Skeletal muscle satellite cell (primary cell): Measurements from ENCODE around the gene FGFR2.

Source experiments
- H3K27me3 ChIP-seq: 2 replicates; pipeline ENCODE4 v1.7.0; 2013; ENCODE audit warnings: low read length; ENCODE audit not compliant: control insufficient read depth, insufficient read depth
- H3K36me3 ChIP-seq: 2 replicates; pipeline ENCODE4 v1.7.0; 2013; ENCODE audit warnings: mild to moderate bottlenecking, control low read depth, low read length; ENCODE audit not compliant: insufficient read depth
- H3K4me1 ChIP-seq: 2 replicates; pipeline ENCODE4 v1.7.0; 2013; ENCODE audit warnings: low read length; ENCODE audit not compliant: control insufficient read depth, insufficient read depth
- H3K4me2 ChIP-seq: 2 replicates; pipeline ENCODE4 v1.7.0; 2013; ENCODE audit warnings: mild to moderate bottlenecking, low read length
- H3K4me3 ChIP-seq: 2 replicates; pipeline ENCODE4 v1.7.0; 2013; ENCODE audit warnings: low read length
- H3K9ac ChIP-seq: 2 replicates; pipeline ENCODE4 v1.7.0; 2013; ENCODE audit warnings: mild to moderate bottlenecking, low read depth, low read length, moderate library complexity
- H3K9me3 ChIP-seq: replicated peaks from 2 replicates; pipeline ENCODE4 v1.7.0; 2013; ENCODE audit warnings: mild to moderate bottlenecking, control low read depth, low read length

Gene FGFR2

DNA sequence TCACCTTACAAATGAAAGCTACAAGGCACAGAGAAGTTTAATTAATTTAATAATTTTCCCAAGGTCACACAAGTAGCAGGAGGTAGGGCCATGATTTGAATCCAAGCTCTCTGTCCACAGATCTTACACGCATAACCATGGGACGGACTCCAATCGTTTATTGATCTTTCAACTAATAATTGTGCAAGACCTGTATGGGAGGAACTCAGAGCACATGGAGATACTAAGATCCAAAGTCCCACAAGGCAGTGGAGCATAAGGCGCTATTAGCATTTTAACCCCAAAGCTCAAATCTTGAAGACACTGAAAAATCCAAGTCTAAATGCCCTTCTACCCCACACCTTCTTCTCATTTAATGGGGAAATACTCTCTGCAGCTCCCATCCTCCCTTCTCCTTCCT, 143.5 kb downstream of the FGFR2 start:
- Histone ChIP-seq H3K4me1 (no peaks in the 10 kb centered on the region), H3K27me3 (no peaks in the 10 kb centered on the region), H3K4me3 (no peak overlapping the region), H3K36me3 (no peaks in the 10 kb centered on the region), H3K9me3 (no peaks in the 10 kb centered on the region), H3K4me2 (no peak overlapping the region), H3K9ac (no peak overlapping the region)

DNA sequence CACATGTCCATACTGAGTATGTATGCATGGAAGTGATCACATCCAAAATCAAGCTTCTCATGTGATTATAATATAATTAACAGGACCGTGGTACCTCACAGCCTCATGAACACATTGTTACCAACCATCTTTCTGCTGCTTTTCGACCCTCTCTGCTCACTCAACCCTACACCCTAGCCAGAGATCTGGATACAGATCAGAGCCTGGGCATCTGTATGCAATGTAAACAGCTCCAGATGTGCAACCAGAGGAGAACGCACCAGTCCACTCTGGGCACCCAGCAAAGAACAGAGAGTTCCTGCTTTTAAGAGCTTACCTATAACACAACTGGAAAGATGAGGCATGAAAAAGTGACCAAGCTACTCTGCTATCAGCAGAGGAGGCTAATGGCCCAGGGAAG, 145.1 kb downstream of the FGFR2 start:
- H3K4me1 ChIP-seq: no peaks in the 10 kb centered on the region

DNA sequence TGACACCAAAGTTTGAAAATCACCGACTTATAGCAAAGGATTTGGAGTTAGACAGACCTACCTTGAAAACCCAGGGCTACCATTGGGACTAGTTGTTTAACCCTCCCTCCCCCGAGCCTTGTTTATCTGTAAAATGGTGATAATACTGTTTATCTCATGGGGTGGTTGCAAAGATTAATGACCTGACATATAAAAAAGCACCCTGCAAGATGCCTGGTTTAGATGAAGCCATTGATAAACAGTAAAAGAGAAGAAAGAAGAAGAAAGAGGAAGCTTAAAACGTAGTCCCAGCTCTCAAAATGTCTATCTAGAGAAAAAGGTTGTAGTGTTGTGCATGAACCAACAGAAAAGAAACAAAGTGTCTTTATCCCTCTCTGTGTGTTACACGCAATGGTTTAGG, 145.7 kb downstream of the FGFR2 start:
- H3K9me3 ChIP-seq: no peaks in the 10 kb centered on the region
- no peaks in the 10 kb centered on the region for H3K27me3 ChIP-seq
- no peak overlapping the region for H3K9ac ChIP-seq
- no peak overlapping the region for H3K4me3 ChIP-seq
- H3K4me2 ChIP-seq: no peak overlapping the region
- H3K36me3 ChIP-seq: no peaks in the 10 kb centered on the region
- H3K4me1 ChIP-seq: no peaks in the 10 kb centered on the region

More for the DNA sequence above, 145.1 kb downstream of the FGFR2 start:
- Histone ChIP-seq H3K9me3 (no peaks in the 10 kb centered on the region), H3K27me3 (no peaks in the 10 kb centered on the region), H3K36me3 (no peaks in the 10 kb centered on the region), H3K4me3 (no peak overlapping the region), H3K9ac (no peak overlapping the region), H3K4me2 (no peak overlapping the region)

DNA sequence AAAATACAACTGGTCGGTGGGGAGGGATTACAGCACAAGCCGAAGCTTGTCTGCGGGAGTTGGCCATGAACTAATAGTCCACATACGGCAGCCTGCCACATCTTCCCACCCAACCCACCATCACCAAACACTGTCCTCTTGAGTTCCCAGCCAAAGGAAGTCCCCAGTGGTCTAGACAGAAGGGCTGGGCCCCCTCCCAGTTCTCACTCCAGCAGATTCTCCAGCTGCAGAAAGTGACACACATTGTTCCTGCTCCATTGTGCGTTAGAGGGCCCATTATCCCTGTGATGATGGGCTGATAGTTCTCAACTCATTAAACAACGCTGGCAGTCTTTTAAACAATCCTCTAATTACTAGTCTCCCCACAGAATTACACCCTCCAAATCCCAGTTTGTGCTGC, 148.0 kb downstream of the FGFR2 start:
- no peak overlapping the region for H3K4me2 ChIP-seq

DNA sequence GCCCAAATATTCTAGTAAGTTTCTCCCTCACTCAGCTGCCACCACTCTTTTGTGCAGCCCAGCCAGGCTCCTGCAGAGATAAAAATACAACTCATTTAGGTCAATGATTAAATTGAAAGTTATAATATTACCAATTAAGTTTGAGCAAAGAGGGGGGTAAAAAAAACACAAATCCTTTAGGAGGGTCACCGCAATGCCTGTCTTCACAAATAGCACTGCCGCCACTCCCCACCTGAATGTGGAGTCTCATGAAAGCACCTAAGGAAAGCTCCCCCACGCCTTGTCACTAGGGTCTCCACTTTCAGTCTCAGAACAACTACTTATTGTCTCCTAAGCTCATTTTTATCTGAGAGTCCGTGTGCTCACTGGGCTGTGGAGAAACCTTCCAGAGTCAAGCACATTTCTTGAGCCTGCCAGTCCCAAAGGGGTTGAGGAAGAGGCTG, 148.7 kb downstream of the FGFR2 start:
- no peaks in the 10 kb centered on the region for H3K4me1 ChIP-seq
- H3K27me3 ChIP-seq: no peaks in the 10 kb centered on the region
- H3K4me2 ChIP-seq: no peak overlapping the region
- H3K9me3 ChIP-seq: no peaks in the 10 kb centered on the region
- no peak overlapping the region for H3K9ac ChIP-seq
- H3K36me3 ChIP-seq: no peaks in the 10 kb centered on the region
- H3K4me3 ChIP-seq: no peak overlapping the region

More for the DNA sequence above, 148.0 kb downstream of the FGFR2 start:
- Histone ChIP-seq H3K9ac (no peak overlapping the region), H3K9me3 (no peaks in the 10 kb centered on the region), H3K4me3 (no peak overlapping the region), H3K4me1 (no peaks in the 10 kb centered on the region), H3K36me3 (no peaks in the 10 kb centered on the region), H3K27me3 (no peaks in the 10 kb centered on the region)

DNA sequence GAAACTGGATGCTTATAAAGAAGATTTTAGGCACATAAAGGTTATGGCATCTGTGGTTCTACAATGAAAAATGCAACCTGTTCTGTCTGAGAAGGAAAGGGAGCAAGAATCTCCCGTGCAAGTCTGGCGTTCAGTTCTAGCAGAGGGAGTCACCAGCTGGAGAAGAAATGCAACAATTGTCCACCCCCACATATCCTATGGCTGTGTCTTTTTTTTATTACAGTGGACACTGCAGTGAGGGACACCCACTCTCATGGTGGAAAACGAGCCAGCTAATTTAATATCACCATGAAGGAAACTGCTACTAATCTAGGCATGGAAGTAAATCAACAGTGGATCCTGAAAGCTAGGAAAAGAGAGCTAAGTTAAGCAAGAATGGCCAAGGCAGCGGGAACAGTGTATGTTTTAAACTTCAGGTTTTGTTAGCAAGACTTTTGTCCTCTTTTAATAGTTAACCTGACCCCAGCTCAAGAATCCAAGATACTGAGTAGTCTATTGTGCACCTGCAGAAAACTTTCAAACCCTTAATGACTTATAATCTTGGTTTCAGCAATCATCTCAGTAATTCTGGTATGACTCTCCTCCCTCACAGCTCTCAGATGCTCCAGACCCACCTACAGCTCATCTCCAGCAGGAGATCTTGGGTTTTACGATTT, 149.3 kb downstream of the FGFR2 start:
- no peaks in the 10 kb centered on the region for H3K9me3 ChIP-seq
- H3K4me1 ChIP-seq: no peaks in the 10 kb centered on the region
- no peaks in the 10 kb centered on the region for H3K27me3 ChIP-seq
- H3K4me2 ChIP-seq: no peak overlapping the region
- no peak overlapping the region for H3K9ac ChIP-seq
- no peak overlapping the region for H3K4me3 ChIP-seq
- H3K36me3 ChIP-seq: no peaks in the 10 kb centered on the region

DNA sequence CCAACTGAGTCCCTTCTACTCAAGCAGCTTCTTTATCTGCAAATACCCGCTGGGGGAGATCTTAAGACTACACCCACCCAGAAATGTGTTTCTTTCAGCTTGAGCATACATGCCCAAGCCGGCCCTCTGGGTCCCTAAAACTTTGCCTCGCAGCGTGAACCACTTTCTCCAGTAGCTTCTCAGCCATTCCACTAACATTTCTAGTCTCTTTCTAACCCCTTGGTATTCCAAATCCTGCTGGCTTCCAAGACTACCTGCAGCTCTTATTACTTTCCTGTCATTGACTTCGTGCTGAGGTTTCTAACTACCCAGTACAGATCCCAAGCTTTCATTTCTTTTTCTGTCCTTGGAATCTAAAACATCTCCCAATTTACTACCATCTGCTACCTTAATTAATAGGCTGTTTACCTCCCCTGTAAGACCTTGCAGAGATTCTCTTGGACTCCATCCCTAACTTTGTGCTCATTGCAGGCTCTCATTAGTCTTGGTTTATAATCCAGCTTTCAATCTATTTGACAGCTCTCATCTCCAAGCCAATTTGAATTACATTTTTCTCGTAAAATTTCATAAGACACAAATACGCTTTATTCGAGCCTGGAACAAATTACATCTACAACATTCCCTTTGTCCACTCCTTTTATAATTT, 153.6 kb downstream of the FGFR2 start:
- no peak overlapping the region for H3K4me3 ChIP-seq

DNA sequence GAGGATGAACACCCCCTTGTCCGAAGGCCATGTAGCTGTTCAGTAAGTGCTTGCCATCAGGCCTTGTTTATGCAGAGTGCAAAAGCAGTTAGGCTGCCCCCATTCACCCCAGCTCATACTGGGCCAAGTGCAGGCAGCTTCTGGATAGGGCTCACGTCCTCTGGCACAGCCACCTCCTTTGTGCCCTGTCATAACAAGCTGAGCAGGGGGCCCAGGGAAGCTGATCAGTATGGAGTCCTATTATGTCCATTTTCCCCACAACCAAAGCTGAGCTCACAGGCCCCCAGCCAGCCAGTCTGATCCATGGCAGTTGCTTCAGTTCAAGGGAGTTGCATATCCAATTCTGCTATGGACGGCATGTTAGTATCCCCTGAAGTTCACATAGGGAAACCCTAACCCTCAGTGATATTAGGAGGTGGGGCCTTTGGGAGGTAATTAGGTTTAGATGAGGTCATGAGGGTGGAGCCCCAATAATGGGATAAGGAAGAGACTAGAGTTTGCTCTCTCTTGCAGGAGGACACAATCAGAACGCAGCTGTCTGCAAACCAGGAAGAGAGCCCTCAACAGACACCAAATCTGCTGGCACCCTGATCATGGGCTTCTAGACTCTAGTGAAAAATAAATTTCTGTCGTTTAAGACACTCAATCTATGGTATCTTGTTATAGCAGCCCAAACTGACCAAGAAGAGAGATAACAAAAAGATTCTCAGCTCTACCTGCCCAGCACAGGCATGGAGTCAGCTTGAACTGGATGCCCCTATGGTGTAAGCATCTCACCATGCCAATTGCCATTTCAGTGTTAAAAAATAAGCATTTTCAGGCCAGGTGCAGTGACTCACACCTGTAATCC, 155.9 kb downstream of the FGFR2 start:
- no peaks in the 10 kb centered on the region for H3K27me3 ChIP-seq
- no peaks in the 10 kb centered on the region for H3K9me3 ChIP-seq
- H3K4me2 ChIP-seq: no peak overlapping the region
- no peak overlapping the region for H3K9ac ChIP-seq
- H3K4me1 ChIP-seq: no peaks in the 10 kb centered on the region
- H3K36me3 ChIP-seq: no peaks in the 10 kb centered on the region
- H3K4me3 ChIP-seq: no peak overlapping the region

More for the DNA sequence above, 153.6 kb downstream of the FGFR2 start:
- H3K27me3 ChIP-seq: no peaks in the 10 kb centered on the region
- no peak overlapping the region for H3K9ac ChIP-seq
- no peaks in the 10 kb centered on the region for H3K36me3 ChIP-seq
- H3K4me1 ChIP-seq: no peaks in the 10 kb centered on the region
- no peak overlapping the region for H3K4me2 ChIP-seq
- H3K9me3 ChIP-seq: no peaks in the 10 kb centered on the region

DNA sequence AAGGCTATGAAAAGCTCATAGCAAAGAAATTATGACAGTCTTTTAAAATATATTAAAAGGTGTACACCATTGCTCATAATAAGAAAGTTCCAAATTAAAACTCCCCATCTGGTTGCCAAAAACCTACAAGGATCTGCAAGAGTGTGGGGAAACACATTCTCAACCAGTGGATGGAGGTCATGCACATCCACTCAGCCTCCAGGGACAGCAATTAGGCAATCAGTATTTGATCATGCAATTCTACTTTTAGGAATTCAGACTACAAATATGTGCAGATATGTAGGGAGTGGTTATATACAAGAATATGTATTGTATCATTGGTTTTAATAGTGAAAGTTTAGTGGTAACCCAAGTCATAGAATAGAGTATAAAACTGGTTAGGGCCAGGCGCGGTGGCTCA, 157.8 kb downstream of the FGFR2 start:
- H3K36me3 ChIP-seq: no peaks in the 10 kb centered on the region
- H3K27me3 ChIP-seq: no peaks in the 10 kb centered on the region
- H3K9ac ChIP-seq: no peak overlapping the region
- H3K4me1 ChIP-seq: no peaks in the 10 kb centered on the region
- no peaks in the 10 kb centered on the region for H3K9me3 ChIP-seq
- no peak overlapping the region for H3K4me3 ChIP-seq
- H3K4me2 ChIP-seq: no peak overlapping the region

DNA sequence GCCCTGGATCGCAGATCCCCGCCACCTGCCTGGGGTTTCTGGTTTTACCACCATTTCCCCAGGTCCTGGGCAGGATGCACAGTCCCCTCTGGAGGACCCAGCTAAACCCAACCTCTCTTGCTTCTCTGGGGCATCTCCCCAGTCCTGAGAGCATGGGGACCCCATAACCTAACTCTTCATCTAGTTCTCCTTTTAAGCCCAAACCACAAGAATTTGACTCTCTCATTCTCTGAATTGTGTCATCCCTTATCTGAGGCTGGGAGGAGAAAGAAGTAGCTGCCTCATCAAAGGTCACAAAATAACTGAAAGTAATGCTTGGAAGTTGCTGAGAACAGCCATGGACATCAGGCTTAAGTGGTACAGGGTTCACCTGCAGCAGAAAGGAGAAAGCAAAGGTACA, 159.9 kb downstream of the FGFR2 start:
- no peaks in the 10 kb centered on the region for H3K36me3 ChIP-seq
- H3K9me3 ChIP-seq: no peaks in the 10 kb centered on the region
- no peak overlapping the region for H3K9ac ChIP-seq
- no peaks in the 10 kb centered on the region for H3K4me1 ChIP-seq
- H3K4me2 ChIP-seq: no peak overlapping the region
- H3K27me3 ChIP-seq: no peaks in the 10 kb centered on the region
- no peak overlapping the region for H3K4me3 ChIP-seq

DNA sequence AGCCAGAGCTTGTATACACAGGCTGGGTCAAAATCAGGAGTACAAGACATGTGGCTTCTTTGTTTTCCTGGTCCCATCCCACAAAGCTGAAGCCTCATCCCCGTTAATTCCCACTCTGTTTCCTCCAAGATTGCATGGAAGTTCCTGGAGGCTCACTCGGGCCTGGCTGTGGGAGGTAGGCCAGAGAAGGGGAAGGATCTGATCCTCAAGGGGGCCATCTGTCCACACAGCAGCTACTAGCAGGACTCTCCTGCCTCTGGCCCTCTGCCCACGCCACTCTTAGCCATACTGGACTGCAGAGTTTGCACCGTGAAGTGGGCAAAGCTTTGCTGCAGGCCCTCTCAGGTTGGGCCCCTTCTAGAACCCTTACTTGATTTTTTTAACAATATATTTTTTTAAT, 160.6 kb downstream of the FGFR2 start:
- no peaks in the 10 kb centered on the region for H3K9me3 ChIP-seq
- no peak overlapping the region for H3K4me3 ChIP-seq
- H3K27me3 ChIP-seq: no peaks in the 10 kb centered on the region

More for the DNA sequence above, 160.6 kb downstream of the FGFR2 start:
- Histone ChIP-seq H3K4me2 (no peak overlapping the region), H3K9ac (no peak overlapping the region), H3K36me3 (no peaks in the 10 kb centered on the region), H3K4me1 (no peaks in the 10 kb centered on the region)
